ENCODE measurements around the gene MOB2. TPM values are rescaled to one million over a fixed set of nuclear protein-coding genes. Genes with fewer than 3 reads are reported as not detected.

Gene MOB2
- total RNA-seq = 61.5 TPM

GRCh38 chr11:1486054-1486825 is at the start of gene MOB2:
MOB2 (minus strand) TSS chr11:1486779; CDS start chr11:1486556, 223 bp downstream.
- DNase-seq (ENCODE audit: low spot score) = peak; percentile 82

GRCh38 chr11:1534682-1535081 is 48.1 kb upstream of the MOB2 start:
- DNase-seq (ENCODE audit: low spot score) = no peak

GRCh38 chr11:1534171-1534570 is 47.6 kb upstream of the MOB2 start:
- DNase-seq (ENCODE audit: low spot score) = no peak

GRCh38 chr11:1533342-1533725 is 46.8 kb upstream of the MOB2 start:
- no peak for DNase-seq (ENCODE audit: low spot score)

- no peak for DNase-seq (ENCODE audit: low spot score)
Observed at GRCh38 chr11:1532606-1533341, 46.2 kb upstream of the MOB2 start.

GRCh38 chr11:1532014-1532586 is 45.5 kb upstream of the MOB2 start:
- no peak for DNase-seq (ENCODE audit: low spot score)

GRCh38 chr11:1531449-1532013 is 45.0 kb upstream of the MOB2 start:
- DNase-seq (ENCODE audit: low spot score) = no peak

GRCh38 chr11:1530686-1531448 is 44.3 kb upstream of the MOB2 start:
- no peak for DNase-seq (ENCODE audit: low spot score)

- DNase-seq (ENCODE audit: low spot score) = no peak
Observed at GRCh38 chr11:1529774-1530173, 43.2 kb upstream of the MOB2 start.

- DNase-seq (ENCODE audit: low spot score) = no peak
Observed at GRCh38 chr11:1529286-1529685, 42.7 kb upstream of the MOB2 start.

GRCh38 chr11:1528710-1529109 is 42.1 kb upstream of the MOB2 start:
- DNase-seq (ENCODE audit: low spot score) = no peak

GRCh38 chr11:1526785-1527184 is 40.2 kb upstream of the MOB2 start:
- no peak for DNase-seq (ENCODE audit: low spot score)

- DNase-seq (ENCODE audit: low spot score) = no peak
Observed at GRCh38 chr11:1523779-1524178, 37.2 kb upstream of the MOB2 start.

GRCh38 chr11:1523077-1523476 is 36.5 kb upstream of the MOB2 start:
- DNase-seq (ENCODE audit: low spot score) = no peak

GRCh38 chr11:1522081-1522424 is 35.5 kb upstream of the MOB2 start:
- no peak for DNase-seq (ENCODE audit: low spot score)

GRCh38 chr11:1521382-1522080 is 35.0 kb upstream of the MOB2 start:
- no peak for DNase-seq (ENCODE audit: low spot score)

GRCh38 chr11:1520663-1521267 is 34.2 kb upstream of the MOB2 start:
- DNase-seq (ENCODE audit: low spot score) = no peak

GRCh38 chr11:1520209-1520662 is 33.7 kb upstream of the MOB2 start:
- DNase-seq (ENCODE audit: low spot score) = no peak

GRCh38 chr11:1519028-1520010 is 32.7 kb upstream of the MOB2 start:
- no peak for DNase-seq (ENCODE audit: low spot score)

- no peak for DNase-seq (ENCODE audit: low spot score)
Observed at GRCh38 chr11:1518301-1518700, 31.7 kb upstream of the MOB2 start.

Data from ureter (tissue), 1 donor.